Astrocyte (in vitro differentiated cells and primary cell): Measurements from ENCODE around the gene PPP1CC. TPM values are rescaled to one million over a fixed set of nuclear protein-coding genes. Genes with fewer than 3 reads are reported as not detected.

ENCODE experiments used
- DNase-seq: peaks from one replicate; pipeline ENCODE4 v3.0.0-alpha.2; 2010; ENCODE audit warnings: low read depth
- FAIRE-seq: peaks from 2 replicates; lab custom pipeline; 2011; peaks lifted over from hg19 to GRCh38; lab: Jason Lieb, UNC
- H2AFZ ChIP-seq: 2 replicates; pipeline ENCODE4 v1.6.0; 2012; ENCODE audit warnings: low read depth, low read length, inconsistent platforms
- H3K27ac ChIP-seq: 2 replicates; pipeline ENCODE4 v1.5.1; 2011; ENCODE audit warnings: low read depth, low read length, inconsistent platforms
- H3K27me3 ChIP-seq: 2 replicates; pipeline ENCODE4 v1.6.0; 2011; ENCODE audit warnings: low read length, inconsistent platforms; ENCODE audit not compliant: insufficient read depth
- H3K36me3 ChIP-seq: 2 replicates; pipeline ENCODE4 v1.5.1; 2011; ENCODE audit warnings: low read length, inconsistent platforms; ENCODE audit not compliant: insufficient read depth
- H3K4me1 ChIP-seq: 2 replicates; pipeline ENCODE4 v1.5.1; 2011; ENCODE audit warnings: low read length, inconsistent platforms; ENCODE audit not compliant: insufficient read depth
- H3K4me2 ChIP-seq: 2 replicates; pipeline ENCODE4 v1.6.0; 2012; ENCODE audit warnings: low read length, inconsistent platforms
- H3K4me3 ChIP-seq: 2 replicates; pipeline ENCODE4 v1.5.1; 2011; ENCODE audit warnings: low read depth, mild to moderate bottlenecking, low read length, inconsistent platforms; ENCODE audit not compliant: insufficient read depth
- H3K79me2 ChIP-seq: 2 replicates; pipeline ENCODE4 v1.6.0; 2012; ENCODE audit warnings: mild to moderate bottlenecking, low read length, inconsistent platforms; ENCODE audit not compliant: insufficient read depth
- H3K9ac ChIP-seq: 2 replicates; pipeline ENCODE4 v1.6.0; 2012; ENCODE audit warnings: mild to moderate bottlenecking, low read length, inconsistent platforms
- H3K9me3 ChIP-seq: 2 replicates; pipeline ENCODE4 v1.5.1; 2012; ENCODE audit warnings: low read depth, mild to moderate bottlenecking, low read length, inconsistent platforms; ENCODE audit not compliant: insufficient read depth
- H4K20me1 ChIP-seq: 2 replicates; pipeline ENCODE4 v1.6.0; 2012; ENCODE audit warnings: low read length, inconsistent platforms; ENCODE audit not compliant: insufficient read depth
- H3K27ac Mint-ChIP-seq: one replicate; pipeline ENCODE4 v1.8.0; 2021; ENCODE audit warnings: mild to moderate bottlenecking, mixed read lengths; ENCODE audit not compliant: unreplicated experiment
- H3K27me3 Mint-ChIP-seq: one replicate; pipeline ENCODE4 v1.8.0; 2021; ENCODE audit warnings: low read depth, mixed read lengths; ENCODE audit not compliant: unreplicated experiment
- H3K36me3 Mint-ChIP-seq: one replicate; pipeline ENCODE4 v1.8.0; 2021; ENCODE audit warnings: low read depth, mixed read lengths; ENCODE audit not compliant: unreplicated experiment
- H3K4me1 Mint-ChIP-seq: one replicate; pipeline ENCODE4 v1.8.0; 2021; ENCODE audit warnings: low read depth, mixed read lengths; ENCODE audit not compliant: unreplicated experiment
- H3K4me3 Mint-ChIP-seq: one replicate; pipeline ENCODE4 v1.8.0; 2021; ENCODE audit warnings: mild to moderate bottlenecking, moderate library complexity, mixed read lengths; ENCODE audit not compliant: unreplicated experiment
- H3K9me3 Mint-ChIP-seq: one replicate; pipeline ENCODE4 v1.8.0; 2021; ENCODE audit warnings: mild to moderate bottlenecking, mixed read lengths; ENCODE audit not compliant: unreplicated experiment
- CTCF ChIP-seq: IDR thresholded peaks from 2 replicates; pipeline ENCODE4 v1.5.1; 2011; ENCODE audit warnings: low read depth, mild to moderate bottlenecking, inconsistent platforms, low read length, moderate library complexity; ENCODE audit not compliant: insufficient read depth
- EZH2 ChIP-seq: IDR thresholded peaks from 2 replicates; pipeline ENCODE4 v1.6.1; 2012; ENCODE audit warnings: mild to moderate bottlenecking, low read length, inconsistent platforms; ENCODE audit not compliant: insufficient read depth
- total RNA-seq: library from RNA; stranded (reverse); gene quantifications from 2 replicates; pipeline ENCODE4 v1.2.1, GENCODE V29; 2021

PPP1CC gene
- total RNA-seq, 1 donor from 2014 or later = 107 TPM

DNA sequence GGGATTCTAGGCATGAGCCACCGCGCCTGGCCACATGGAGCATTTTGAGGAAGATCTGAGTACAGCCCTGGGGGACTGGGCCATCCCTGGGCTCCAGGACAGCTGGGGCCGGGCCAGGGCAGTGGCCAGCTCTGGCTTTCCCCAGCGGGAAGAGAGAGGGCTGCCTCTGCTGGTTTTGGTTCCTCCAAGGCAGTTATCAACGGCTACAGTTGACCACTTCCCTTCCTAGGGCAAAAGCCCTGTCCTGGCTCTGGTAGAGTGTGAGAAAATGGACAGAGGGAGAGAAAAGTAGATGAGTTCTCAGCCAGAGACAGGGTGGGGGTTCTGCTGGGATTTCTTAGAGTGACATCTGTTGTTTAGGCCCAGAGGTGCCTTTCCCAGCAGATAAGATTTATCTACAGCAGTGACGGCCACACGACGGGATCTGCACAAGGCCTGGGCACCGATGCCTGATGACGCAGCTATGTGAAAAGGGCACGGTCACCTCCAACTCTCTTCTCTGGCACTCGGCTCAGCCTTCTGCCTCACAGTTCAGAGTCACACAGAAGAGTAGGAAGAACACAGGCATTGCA is 48.3 kb downstream of the PPP1CC start:
- TF ChIP-seq CTCF (no peak), EZH2 (no peak)
- DNase-seq (no peak), FAIRE-seq (no peak)
- Mint-ChIP-seq H3K4me1 (peaks cover 3% of the 10 kb centered on the region), H3K27me3 (peaks cover 19% of the 10 kb centered on the region), H3K36me3 (no peaks in the 10 kb centered on the region), H3K27ac (no peak overlapping the region), H3K4me3 (no peak overlapping the region), H3K9me3 (peaks cover 2% of the 10 kb centered on the region)
- H3K27ac ChIP-seq = no peak overlapping the region
- H3K4me2 ChIP-seq = no peak overlapping the region
- no peak overlapping the region for H3K9ac ChIP-seq
- peaks cover 5% of the 10 kb centered on the region for H3K4me1 ChIP-seq
- no peaks in the 10 kb centered on the region for H3K27me3 ChIP-seq
- H3K79me2 ChIP-seq = no peaks in the 10 kb centered on the region
- H4K20me1 ChIP-seq = no peaks in the 10 kb centered on the region
- no peaks in the 10 kb centered on the region for H3K36me3 ChIP-seq
- H3K4me3 ChIP-seq = no peak overlapping the region
- no peak overlapping the region for H2AFZ ChIP-seq
- no peaks in the 10 kb centered on the region for H3K9me3 ChIP-seq

DNA sequence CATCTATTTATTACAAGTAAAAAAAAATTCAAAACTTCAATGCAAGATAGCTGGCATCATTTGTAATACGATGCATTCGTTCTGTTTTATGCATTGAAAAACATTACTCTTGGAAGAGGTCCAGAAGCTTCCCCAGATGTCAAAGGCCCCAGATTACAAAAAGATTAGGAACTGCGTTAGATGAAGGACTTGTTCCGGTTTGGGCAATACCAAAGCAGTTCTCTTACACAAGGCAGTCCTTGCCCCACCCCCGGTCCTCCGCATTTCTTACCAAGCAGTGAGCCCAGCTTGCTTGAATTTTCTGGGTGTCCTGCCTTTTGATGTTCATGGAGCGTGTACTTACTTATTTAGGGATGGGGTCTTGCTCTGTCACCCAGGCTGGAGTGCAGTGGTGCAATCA is 49.0 kb downstream of the PPP1CC start:
- H3K27ac ChIP-seq = no peak overlapping the region

More for the DNA sequence above, 49.0 kb downstream of the PPP1CC start:
- H3K79me2 ChIP-seq = no peaks in the 10 kb centered on the region
- no peak overlapping the region for H3K9ac ChIP-seq
- TF ChIP-seq EZH2 (no peak), CTCF (no peak)
- no peak overlapping the region for H3K4me3 Mint-ChIP-seq
- no peaks in the 10 kb centered on the region for H4K20me1 ChIP-seq
- H3K4me2 ChIP-seq = no peak overlapping the region
- no peak overlapping the region for H2AFZ ChIP-seq
- no peaks in the 10 kb centered on the region for H3K27me3 ChIP-seq
- no peak overlapping the region for H3K27ac Mint-ChIP-seq
- FAIRE-seq (no peak), DNase-seq (no peak)
- H3K36me3 ChIP-seq = no peaks in the 10 kb centered on the region
- H3K4me1 Mint-ChIP-seq = peaks cover 3% of the 10 kb centered on the region
- H3K36me3 Mint-ChIP-seq = no peaks in the 10 kb centered on the region
- peaks cover 2% of the 10 kb centered on the region for H3K9me3 Mint-ChIP-seq
- no peaks in the 10 kb centered on the region for H3K9me3 ChIP-seq
- H3K4me1 ChIP-seq = peaks cover 5% of the 10 kb centered on the region
- H3K4me3 ChIP-seq = no peak overlapping the region
- peaks cover 20% of the 10 kb centered on the region for H3K27me3 Mint-ChIP-seq
